HAP-1 (cell line): ENCODE measurements around the gene RSPO3.
"Not testable (repeated sequence)": the region's sequence is repeated elsewhere in the genome, so short reads cannot be mapped to it uniquely, and the experiment has no call there.

Experiments used
- DNase-seq, 2 experiments: peaks; one replicate each; pipeline ENCODE4 v3.0.0-alpha.2; 2016 to 2020; ENCODE audit warnings: low spot score in 2 of 2
- H3K27me3 ChIP-seq: fragments of 250-450 bp; sonication (Bioruptor Pico); 2 replicates; pipeline ENCODE4 v1.5.1; 2020; ENCODE audit warnings: low read depth, mild to moderate bottlenecking, moderate library complexity
- H3K36me3 ChIP-seq: fragments of 250-450 bp; sonication (Bioruptor Pico); replicated peaks from 2 replicates; pipeline ENCODE4 v1.5.1; 2020; ENCODE audit warnings: mild to moderate bottlenecking
- H3K4me1 ChIP-seq: fragments of 250-450 bp; sonication (Bioruptor Pico); 2 replicates; pipeline ENCODE4 v1.5.1; 2020; ENCODE audit warnings: mild to moderate bottlenecking
- H3K4me3 ChIP-seq: fragments of 250-450 bp; sonication (Bioruptor Pico); 2 replicates; pipeline ENCODE4 v1.5.1; 2020; ENCODE audit warnings: mild to moderate bottlenecking, moderate library complexity
- H3K9me3 ChIP-seq: fragments of 250-450 bp; sonication (Bioruptor Pico); 2 replicates; pipeline ENCODE4 v1.5.1; 2020; ENCODE audit warnings: mild to moderate bottlenecking, moderate library complexity
- in situ Hi-C: fragments of 300-500 bp; cut with MboI; formaldehyde crosslinking; loops from 3 replicates; pipeline ENCODE4 v1.14.3; 2020; ENCODE audit warnings: low sequenced_read_pairs, inconsistent platforms, mixed read lengths

Gene RSPO3

DNA sequence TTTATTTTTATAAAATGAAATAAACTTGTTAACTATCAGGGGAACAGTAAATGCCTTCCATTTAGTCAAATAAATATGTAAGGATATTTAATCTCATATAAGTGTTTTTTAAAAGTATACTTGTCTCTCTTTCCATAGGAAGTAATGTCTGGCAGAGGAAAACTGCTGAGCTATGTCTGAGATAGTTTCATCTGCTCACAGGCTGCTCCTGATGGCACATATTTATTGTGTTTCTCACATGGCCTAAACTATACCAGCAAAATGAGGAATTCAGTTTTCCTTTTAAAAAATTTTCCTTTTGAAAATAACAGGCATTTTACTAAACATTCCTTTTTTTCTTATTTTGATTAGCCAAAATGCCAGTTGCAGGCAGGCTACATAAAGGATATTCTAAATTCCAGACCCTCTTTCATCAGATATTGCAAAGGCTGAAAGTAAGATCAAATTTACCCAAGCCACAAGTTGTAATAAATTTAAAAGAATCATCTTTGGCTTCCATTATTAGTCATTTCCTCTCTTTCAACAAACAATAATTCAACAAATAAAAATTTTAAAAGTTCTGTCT is 88.1 kb downstream of the RSPO3 start:
- Histone ChIP-seq H3K27me3 (peaks cover 5% of the 10 kb centered on the region; the same call in 1 of the 2 replicates), H3K4me3 (no peak overlapping the region), H3K9me3 (no peaks in the 10 kb centered on the region), H3K36me3 (no peaks in the 10 kb centered on the region), H3K4me1 (no peaks in the 10 kb centered on the region)
- in situ Hi-C loops, result no loop called here
- no peak for DNase-seq

DNA sequence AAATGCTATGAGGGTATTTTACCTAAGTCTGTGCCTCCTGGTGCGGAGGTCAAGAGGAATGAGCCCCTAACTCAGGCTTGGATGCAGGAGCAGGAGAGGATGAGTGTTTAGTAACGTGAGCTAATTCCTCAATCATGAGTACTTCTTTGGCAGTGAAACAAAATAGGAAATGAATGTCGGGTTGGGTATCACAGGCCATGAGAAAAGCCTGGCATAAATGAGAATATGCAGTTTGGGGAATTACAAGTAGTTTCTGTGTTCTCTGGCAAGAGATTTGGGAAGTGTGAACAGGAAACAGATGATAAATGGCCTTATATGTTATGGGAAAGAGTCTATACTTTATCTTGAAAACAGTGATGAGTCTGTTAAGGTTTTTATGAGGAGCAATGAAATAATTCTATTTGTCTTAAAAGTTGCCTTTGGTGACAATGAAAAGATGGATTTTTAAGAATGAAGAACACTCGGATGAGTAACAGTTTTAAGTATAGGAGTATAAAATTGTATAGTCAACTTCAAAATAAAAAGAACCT is 89.2 kb downstream of the RSPO3 start:
- H3K9me3 ChIP-seq, result no peaks in the 10 kb centered on the region
- H3K27me3 ChIP-seq, result peaks cover 5% of the 10 kb centered on the region; the same call in 1 of the 2 replicates
- no peak for DNase-seq
- no peaks in the 10 kb centered on the region for H3K36me3 ChIP-seq
- H3K4me1 ChIP-seq, result no peaks in the 10 kb centered on the region
- no peak overlapping the region for H3K4me3 ChIP-seq
- in situ Hi-C loops, result no loop called here

DNA sequence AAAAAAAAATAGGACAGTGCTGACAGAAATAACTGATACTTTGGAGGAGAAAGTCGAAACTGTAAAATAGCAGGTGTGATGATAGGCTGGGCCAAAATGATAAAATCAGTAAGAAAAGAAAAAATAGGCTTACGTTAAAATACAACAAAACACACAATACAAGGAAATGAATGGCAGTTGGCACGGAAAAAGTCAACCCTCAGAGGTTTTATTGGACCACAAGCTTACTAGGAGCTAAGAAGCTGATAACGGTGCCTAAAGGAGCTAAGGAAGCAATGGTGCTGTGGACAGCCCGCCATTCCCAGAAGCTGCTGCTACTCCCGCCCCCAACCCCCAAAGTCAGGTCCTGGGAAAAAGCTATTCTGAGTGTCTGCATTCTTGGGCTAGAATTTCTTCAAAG is 92.3 kb downstream of the RSPO3 start:
- H3K4me1 ChIP-seq, result no peaks in the 10 kb centered on the region
- no peak overlapping the region for H3K4me3 ChIP-seq
- no peaks in the 10 kb centered on the region for H3K9me3 ChIP-seq
- H3K27me3 ChIP-seq, result peaks cover 5% of the 10 kb centered on the region; the same call in 1 of the 2 replicates
- DNase-seq, result no peak
- in situ Hi-C loops, result no loop called here
- no peaks in the 10 kb centered on the region for H3K36me3 ChIP-seq

DNA sequence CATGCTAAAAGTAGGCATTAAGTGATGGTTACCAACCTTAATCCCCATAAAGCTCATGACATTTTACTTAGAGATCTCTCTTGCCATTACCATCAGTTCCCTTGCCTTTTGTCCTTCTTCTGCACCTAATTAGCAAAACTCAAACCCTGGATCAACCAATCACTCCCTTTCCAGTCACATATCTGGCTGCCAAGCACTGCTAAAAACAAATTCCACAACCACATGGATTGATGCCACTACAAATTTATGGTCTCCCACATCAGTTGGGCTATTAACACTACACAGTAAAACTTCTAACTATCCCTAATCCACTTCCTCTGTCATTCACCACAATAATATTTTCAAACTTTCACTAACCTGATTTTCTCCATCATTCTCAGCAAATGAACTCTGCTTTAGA is 93.9 kb downstream of the RSPO3 start:
- in situ Hi-C loops, result no loop called here
- Histone ChIP-seq H3K36me3 (no peaks in the 10 kb centered on the region), H3K27me3 (peaks cover 5% of the 10 kb centered on the region; the same call in 1 of the 2 replicates), H3K9me3 (no peaks in the 10 kb centered on the region), H3K4me3 (no peak overlapping the region), H3K4me1 (no peaks in the 10 kb centered on the region)
- no peak for DNase-seq

DNA sequence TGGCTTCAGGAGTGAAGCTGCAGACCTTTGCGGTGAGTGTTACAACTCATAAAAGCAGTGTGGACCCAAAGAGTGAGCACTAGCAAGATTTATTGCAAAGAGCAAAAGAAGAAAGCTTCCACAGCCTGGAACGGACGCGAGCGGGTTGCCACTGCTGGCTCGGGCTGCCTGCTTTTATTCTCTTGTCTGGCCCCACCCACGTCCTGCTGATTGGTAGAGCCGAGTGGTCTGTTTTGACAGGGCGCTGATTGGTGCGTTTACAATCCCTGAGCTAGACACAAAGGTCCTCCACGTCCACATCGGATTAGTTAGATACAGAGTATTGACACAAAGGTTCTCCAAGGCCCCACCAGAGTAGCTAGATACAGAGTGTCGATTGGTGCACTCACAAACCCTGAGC is 95.6 kb downstream of the RSPO3 start:
- H3K27me3 ChIP-seq, H3K9me3 ChIP-seq, DNase-seq, H3K4me3 ChIP-seq, H3K4me1 ChIP-seq, H3K36me3 ChIP-seq, in situ Hi-C loops: not testable (repeated sequence)

DNA sequence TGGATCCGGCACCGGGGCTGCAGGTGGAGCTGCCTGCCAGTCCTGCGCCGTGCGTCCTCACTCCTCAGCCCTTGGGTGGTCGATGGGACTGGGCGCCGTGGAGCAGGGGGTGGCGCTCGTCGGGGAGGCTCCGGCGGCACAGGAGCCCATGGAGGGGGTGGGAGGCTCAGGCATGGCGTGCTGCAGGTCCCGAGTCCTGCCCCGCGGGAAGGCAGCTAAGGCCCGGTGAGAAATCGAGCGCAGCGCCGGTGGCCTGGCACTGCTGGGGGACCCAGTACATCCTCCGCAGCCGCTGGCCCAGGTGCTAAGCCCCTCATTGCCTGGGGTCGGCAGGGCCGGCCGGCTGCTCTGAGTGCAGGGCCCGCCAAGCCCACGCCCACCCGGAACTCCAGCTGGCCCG is 96.1 kb downstream of the RSPO3 start:
- H3K27me3 ChIP-seq, in situ Hi-C loops, H3K4me1 ChIP-seq, H3K36me3 ChIP-seq, H3K4me3 ChIP-seq, H3K9me3 ChIP-seq, DNase-seq: not testable (repeated sequence)

DNA sequence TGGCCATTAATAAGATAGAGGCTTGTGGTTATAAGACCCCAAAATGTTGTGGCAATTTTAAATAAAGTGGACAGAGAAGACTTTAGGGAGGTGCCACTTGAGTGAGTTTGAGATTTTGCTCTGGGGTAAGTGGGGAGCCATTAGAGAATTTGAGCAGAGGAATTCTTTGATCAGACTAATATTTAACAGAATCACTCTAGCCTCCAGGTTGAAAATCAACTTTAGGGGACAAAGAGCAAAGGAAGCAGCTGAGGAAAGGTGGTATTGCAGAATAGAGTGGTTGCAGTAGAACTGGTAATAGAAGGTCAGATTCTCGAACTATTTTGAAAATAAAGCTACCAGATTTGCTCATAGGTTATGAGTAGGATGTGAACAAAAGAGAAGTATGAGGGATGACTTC is 97.5 kb downstream of the RSPO3 start:
- H3K36me3 ChIP-seq, result no peaks in the 10 kb centered on the region
- in situ Hi-C loops, result no loop called here
- H3K27me3 ChIP-seq, result no peaks in the 10 kb centered on the region
- H3K4me3 ChIP-seq, result no peak overlapping the region
- H3K9me3 ChIP-seq, result no peaks in the 10 kb centered on the region
- no peaks in the 10 kb centered on the region for H3K4me1 ChIP-seq
- no peak for DNase-seq

DNA sequence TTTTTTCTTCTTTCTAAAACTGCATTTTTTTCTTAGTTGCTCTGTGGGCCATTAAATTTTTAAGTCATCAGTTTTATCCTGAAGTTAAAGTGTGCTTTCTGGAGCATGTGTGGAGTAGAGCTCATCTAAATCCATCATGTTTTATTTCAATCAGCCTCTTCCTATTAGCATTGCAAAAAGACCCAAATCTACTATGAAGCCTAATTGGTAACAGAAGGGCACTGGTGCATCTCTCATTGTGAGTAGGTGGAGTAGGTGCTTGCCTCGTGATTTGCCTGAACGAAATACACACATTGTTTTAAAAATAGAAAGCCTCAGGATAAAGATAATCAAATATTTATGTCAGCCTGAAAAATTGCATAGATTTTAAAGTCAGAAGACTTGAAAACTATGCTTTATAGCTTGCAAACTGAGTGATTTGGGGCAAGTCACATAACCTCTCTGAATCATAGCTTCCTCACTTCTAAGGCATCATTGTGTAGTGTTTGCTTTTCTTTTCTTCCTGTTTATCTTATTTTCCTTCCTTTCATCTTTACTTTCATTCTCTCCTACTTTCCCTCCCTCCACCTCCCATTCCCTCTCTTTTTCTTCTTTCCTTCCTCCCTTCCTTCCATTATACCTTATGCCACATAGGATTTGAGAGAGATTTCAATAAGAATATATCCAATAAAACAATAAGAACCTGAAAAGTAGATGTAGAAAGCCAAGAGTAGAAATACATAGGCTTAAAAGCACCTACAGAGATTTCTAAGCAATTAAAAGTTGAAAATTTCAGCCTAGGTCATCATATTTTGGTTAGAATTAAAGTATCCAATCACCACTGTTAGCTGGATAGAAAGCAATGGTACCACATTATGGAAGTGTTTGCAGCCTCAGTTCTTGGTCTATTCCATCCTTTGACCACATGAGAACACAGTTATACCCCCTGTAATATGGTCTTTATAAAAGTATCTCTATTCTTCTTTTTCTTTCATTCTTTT is 98.6 kb downstream of the RSPO3 start:
- DNase-seq, result no peak
- in situ Hi-C loops, result no loop called here
- H3K27me3 ChIP-seq, result no peaks in the 10 kb centered on the region
- H3K9me3 ChIP-seq, result no peaks in the 10 kb centered on the region
- no peaks in the 10 kb centered on the region for H3K36me3 ChIP-seq
- H3K4me3 ChIP-seq, result no peak overlapping the region
- H3K4me1 ChIP-seq, result no peaks in the 10 kb centered on the region

DNA sequence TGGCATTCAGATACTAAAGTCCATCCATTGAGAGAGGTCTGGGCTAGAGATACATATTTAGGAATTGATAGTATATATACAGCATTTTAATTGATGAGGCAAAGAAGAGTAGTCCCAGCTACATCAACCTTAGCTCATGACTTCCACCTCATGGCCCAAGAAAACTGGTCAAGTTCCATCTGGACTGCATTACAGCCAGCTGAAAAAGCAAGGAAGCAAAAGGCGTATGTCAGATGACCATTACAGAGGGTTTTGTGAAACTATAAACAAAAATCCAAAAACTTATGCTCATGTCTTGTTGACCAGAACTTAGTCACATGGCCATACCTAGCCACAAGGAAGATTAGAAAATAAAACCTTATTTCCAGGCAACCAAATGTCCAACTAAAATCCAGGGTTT is 101.4 kb downstream of the RSPO3 start:
- Histone ChIP-seq H3K9me3 (no peaks in the 10 kb centered on the region), H3K4me1 (no peaks in the 10 kb centered on the region), H3K36me3 (no peaks in the 10 kb centered on the region), H3K4me3 (no peak overlapping the region), H3K27me3 (no peaks in the 10 kb centered on the region)
- in situ Hi-C loops, result no loop called here
- DNase-seq, result no peak

DNA sequence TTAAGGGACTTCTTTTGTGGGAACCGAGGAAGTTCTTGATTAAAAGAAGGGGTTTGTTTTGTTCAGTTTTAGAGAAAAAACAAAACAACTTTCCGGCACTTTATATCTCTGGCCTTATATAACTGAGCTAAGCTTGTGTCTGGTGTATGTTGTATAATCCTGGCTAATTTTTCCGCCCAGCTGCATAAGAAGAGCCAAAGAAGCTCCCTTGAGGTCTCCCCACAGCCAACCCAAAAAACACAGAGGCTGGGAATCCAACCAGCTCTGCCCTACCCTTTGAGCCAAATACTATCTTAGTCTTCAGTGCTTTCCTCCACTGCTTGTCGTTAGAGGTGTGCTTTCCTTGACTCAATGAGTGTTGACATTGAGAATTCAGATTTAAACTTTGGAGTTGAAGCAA is 102.7 kb downstream of the RSPO3 start:
- H3K27me3 ChIP-seq, result no peaks in the 10 kb centered on the region; the same call in 1 of the 2 replicates
- in situ Hi-C loops, result no loop called here
- no peak for DNase-seq
- H3K9me3 ChIP-seq, result no peaks in the 10 kb centered on the region
- H3K4me3 ChIP-seq, result no peak overlapping the region
- no peaks in the 10 kb centered on the region for H3K36me3 ChIP-seq
- no peaks in the 10 kb centered on the region for H3K4me1 ChIP-seq

DNA sequence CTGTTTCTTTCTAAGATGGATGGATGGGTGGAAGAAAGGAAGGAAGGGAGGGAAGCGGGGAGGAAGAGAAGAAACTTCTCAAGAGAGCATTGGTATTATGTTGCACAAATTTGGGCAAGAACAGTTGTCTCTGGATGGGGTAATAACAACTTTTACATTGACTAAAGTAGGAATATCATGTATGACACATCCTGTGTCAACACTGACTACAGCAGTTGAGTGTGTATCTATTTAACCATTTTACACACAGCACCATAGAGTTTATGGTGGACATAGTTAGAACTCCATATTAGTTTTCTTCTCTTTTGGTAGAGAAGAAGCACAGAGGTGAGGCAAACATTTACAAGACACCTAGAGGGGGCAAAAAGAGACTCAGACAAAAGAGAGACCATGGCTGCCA is 103.9 kb downstream of the RSPO3 start:
- no peak for DNase-seq
- in situ Hi-C loops, result no loop called here
- Histone ChIP-seq H3K4me1 (no peaks in the 10 kb centered on the region), H3K36me3 (no peaks in the 10 kb centered on the region), H3K27me3 (no peaks in the 10 kb centered on the region; the same call in 1 of the 2 replicates), H3K9me3 (no peaks in the 10 kb centered on the region), H3K4me3 (no peak overlapping the region)

DNA sequence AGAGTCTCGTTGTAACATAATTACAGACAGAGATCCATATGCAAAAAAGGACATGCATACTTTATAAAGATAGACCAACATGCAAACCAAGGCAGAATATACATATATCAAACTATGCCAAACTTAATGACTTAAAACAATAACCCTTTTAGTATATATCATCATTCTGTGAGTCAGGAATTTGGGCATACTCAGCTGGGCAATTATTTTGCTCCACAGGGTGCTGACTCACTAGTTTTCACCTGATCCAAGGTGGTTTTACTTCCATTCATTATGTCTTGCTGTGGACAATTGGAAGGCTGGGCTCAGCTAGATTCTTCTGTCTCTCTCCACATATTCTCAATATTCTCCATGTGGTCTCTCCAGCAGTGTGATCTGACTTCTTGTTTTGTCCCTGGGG is 107.0 kb downstream of the RSPO3 start:
- Histone ChIP-seq H3K9me3 (0 out of 2 replicates have a peak, but pooled peaks cover 2% of the 10 kb centered on the region), H3K4me3 (no peak overlapping the region), H3K4me1 (no peaks in the 10 kb centered on the region), H3K27me3 (no peaks in the 10 kb centered on the region; the same call in 1 of the 2 replicates), H3K36me3 (no peaks in the 10 kb centered on the region)
- DNase-seq, result no peak
- in situ Hi-C loops, result no loop called here

DNA sequence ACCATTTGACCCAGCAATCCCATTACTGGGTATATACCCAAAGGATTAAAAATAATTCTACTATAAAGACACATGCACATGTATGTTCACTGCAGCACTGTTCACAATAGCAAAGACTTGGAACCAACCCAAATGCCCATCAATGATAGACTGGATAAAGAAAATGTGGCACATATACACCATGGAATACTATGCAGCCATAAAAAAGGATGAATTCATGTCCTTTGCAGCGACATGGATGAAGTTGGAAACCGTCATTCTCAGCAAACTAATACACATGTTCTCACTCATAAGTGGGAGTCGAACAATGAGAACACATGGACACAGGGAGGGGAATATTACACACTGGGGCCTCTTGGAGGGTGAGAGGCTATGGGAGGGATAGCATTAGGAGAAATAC is 115.3 kb downstream of the RSPO3 start:
- H3K36me3 ChIP-seq, H3K4me1 ChIP-seq, in situ Hi-C loops: not testable (repeated sequence)

DNA sequence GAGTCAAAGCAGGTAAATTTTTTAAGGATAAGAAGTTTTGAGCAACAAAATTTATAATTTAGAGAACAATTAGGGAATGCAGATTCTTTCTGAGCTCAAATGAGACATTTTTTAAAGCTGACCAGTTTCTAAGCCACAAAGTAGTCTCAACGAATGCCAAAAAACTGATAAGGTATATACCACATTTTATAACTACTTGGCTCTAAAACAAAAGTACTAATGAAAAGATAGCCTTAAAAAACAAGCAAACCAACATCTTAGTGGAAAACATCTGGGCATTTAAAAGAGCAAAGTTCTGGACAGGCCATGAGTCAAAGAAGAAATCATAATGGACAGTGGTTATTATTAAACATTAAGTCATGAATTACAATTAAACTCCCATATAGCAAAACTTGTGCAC is 125.0 kb downstream of the RSPO3 start:
- Histone ChIP-seq H3K27me3 (no peaks in the 10 kb centered on the region), H3K36me3 (no peaks in the 10 kb centered on the region), H3K4me3 (no peak overlapping the region), H3K4me1 (no peaks in the 10 kb centered on the region), H3K9me3 (no peaks in the 10 kb centered on the region)
- no peak for DNase-seq
- in situ Hi-C loops, result no loop called here

More for the DNA sequence above, 115.3 kb downstream of the RSPO3 start:
- not testable (repeated sequence) for H3K9me3 ChIP-seq, DNase-seq, H3K27me3 ChIP-seq, H3K4me3 ChIP-seq
